GM21825 (cell line): ENCODE measurements around the gene COX8C.
A peak's percentile ranks its signal among the peaks of the same experiment; 100 is the strongest.
"Not testable (repeated sequence)": the region's sequence is repeated elsewhere in the genome, so short reads cannot be mapped to it uniquely, and the experiment has no call there.

ENCODE experiments used
- ATAC-seq: cut with Tn5 transposase; IDR thresholded peaks from one replicate; pipeline ENCODE4 v1.9.1; 2021; ENCODE audit warnings: mild to moderate bottlenecking, moderate library complexity; ENCODE audit not compliant: unreplicated experiment

Gene COX8C

GRCh38 chr14:93368996-93369712 is 22.2 kb downstream of the COX8C start:
- no peak for ATAC-seq

- peak; percentile 88 for ATAC-seq
These were observed 22.8 kb downstream of the COX8C start for GRCh38 chr14:93369713-93370266.

- ATAC-seq = peak; percentile 93
These were observed 28.7 kb downstream of the COX8C start for GRCh38 chr14:93375673-93376156.

GRCh38 chr14:93379831-93380230 is 32.8 kb downstream of the COX8C start:
- ATAC-seq = no peak

GRCh38 chr14:93381644-93382043 is 34.7 kb downstream of the COX8C start:
- no peak for ATAC-seq

GRCh38 chr14:93384256-93384655 is 37.3 kb downstream of the COX8C start:
- not testable (repeated sequence) for ATAC-seq

- no peak for ATAC-seq
These were observed 48.2 kb downstream of the COX8C start for GRCh38 chr14:93395231-93395630.

GRCh38 chr14:93396456-93396855 is 49.5 kb downstream of the COX8C start:
- ATAC-seq = no peak
